HFF-Myc (cell line): Measurements from ENCODE around the gene LRFN4.

ENCODE experiments used
- DNase-seq: peaks from one replicate; pipeline ENCODE4 v3.0.0-alpha.2; 2011; ENCODE audit warnings: low read depth; ENCODE audit errors: extremely low read depth
- H3K4me3 ChIP-seq: replicated peaks from 2 replicates; pipeline ENCODE4 v1.5.1; 2011; ENCODE audit warnings: low read depth, mild to moderate bottlenecking, control low read depth, low read length
- TF ChIP-seq, protein P1 (sequence below): IDR thresholded peaks from 2 replicates; pipeline ENCODE4 v1.5.1; 2012; ENCODE audit warnings: mild to moderate bottlenecking, low read depth, low read length, control low read depth; ENCODE audit errors: missing control alignments

The LRFN4 gene

DNA sequence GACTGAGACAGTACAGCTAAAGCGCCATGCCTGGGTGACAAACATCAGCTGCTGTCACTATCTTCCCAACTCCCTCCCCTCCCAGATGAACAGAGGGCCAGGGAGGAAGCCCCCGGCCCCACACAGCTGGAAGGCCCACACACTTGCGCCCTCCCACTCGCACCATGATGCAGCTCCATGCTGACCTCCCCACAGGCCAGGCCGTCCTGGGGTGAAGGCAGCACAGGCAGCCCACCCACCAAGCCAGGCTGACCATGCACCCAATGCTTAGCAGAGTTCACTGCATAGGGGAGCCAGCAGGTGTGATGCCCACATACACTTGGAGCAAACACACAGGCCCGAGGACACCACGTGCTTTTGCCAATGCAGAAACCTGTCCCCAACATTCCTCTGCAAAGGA, 22.1 kb downstream of the LRFN4 start:
- TF ChIP-seq, protein P1, sequence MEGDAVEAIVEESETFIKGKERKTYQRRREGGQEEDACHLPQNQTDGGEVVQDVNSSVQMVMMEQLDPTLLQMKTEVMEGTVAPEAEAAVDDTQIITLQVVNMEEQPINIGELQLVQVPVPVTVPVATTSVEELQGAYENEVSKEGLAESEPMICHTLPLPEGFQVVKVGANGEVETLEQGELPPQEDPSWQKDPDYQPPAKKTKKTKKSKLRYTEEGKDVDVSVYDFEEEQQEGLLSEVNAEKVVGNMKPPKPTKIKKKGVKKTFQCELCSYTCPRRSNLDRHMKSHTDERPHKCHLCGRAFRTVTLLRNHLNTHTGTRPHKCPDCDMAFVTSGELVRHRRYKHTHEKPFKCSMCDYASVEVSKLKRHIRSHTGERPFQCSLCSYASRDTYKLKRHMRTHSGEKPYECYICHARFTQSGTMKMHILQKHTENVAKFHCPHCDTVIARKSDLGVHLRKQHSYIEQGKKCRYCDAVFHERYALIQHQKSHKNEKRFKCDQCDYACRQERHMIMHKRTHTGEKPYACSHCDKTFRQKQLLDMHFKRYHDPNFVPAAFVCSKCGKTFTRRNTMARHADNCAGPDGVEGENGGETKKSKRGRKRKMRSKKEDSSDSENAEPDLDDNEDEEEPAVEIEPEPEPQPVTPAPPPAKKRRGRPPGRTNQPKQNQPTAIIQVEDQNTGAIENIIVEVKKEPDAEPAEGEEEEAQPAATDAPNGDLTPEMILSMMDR: no peak
- DNase-seq: no peak
- H3K4me3 ChIP-seq: no peak overlapping the region

DNA sequence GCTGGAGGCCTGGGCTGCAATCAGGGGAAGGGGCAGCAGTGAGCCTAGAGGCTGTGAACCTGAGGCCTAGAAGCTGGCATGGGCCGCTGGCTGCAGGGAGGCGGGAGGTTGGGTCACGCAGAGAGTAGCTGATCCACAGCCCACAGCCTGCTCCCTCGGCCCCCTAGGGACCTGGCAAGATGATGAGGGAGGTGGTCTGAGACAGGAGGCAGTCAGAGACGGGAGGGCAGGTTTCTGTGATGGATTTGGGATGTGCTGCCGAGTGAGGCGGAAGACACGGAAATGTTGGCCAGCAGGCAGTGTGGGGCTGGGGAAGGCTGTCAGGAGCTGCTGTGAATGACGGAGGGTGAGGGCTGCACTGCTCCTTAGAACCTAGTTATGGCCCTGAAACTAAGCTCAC, 22.7 kb downstream of the LRFN4 start:
- DNase-seq: no peak
- TF ChIP-seq, protein P1: no peak
- H3K4me3 ChIP-seq: no peak overlapping the region

DNA sequence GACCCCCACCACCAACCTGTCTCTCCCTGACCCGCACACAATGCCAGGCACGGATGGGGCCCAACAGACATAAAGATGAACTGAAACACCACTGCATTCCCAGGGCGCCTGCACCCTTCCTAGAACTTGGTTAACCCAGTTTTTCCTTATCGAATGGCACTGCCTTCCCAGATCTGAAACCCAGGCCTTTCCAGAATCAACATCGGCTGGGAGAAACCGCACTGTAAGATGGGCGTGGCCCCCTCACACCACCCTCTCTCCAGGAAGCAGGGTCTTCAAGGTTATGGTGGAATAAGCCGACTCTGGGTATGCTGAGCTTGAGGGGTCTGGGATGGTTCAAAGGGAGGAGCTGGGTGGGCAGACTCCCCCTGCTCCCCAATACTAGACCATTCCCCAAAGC, 23.1 kb downstream of the LRFN4 start:
- TF ChIP-seq, protein P1: no peak
- no peak for DNase-seq
- no peak overlapping the region for H3K4me3 ChIP-seq

DNA sequence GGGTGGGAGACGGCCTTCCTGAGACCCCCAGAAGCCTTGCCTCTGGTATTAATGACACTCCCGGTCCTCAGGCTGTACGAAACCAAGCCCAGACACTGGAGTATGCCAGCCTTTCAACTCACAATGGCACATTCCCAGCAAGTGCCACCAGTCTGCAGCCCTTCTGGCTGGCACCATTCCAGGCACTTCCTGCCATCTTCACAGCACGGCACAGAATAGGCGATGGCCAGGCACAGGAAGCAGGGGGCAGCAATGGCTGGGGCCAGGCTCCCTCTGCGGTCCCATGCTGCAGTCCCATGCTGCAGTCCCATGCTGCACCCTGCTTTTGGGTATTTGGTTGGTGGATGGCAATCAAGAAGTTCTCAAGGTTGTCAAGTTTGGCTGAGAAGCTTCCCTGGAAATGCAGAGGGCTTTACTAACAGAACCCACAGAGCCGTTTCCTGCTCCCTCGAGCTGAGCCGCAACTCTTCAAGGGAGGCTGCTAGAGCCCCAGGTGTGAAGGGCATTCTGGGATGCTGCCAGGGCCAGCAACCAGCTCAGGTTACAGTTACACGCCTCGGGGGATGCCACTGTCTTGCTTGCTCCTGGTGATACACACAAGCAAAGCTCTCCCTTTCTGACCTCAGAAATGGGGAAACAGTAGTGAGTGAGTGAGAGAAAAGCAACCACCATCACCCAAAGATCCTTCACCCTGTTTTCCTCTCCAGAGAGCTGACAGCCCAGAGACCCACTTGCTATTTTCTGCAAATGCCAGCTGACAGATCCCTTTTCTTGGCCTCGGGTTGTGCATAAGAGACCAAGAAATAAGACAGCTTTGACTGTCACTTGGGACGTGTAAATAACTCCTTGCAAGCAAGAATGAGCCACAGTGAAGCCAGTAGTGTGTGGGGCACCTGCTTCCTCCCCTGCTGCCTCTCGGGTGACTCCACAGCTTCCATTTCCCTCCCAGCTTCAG, 23.9 kb downstream of the LRFN4 start:
- H3K4me3 ChIP-seq: no peak overlapping the region
- no peak for DNase-seq
- TF ChIP-seq, protein P1: no peak

DNA sequence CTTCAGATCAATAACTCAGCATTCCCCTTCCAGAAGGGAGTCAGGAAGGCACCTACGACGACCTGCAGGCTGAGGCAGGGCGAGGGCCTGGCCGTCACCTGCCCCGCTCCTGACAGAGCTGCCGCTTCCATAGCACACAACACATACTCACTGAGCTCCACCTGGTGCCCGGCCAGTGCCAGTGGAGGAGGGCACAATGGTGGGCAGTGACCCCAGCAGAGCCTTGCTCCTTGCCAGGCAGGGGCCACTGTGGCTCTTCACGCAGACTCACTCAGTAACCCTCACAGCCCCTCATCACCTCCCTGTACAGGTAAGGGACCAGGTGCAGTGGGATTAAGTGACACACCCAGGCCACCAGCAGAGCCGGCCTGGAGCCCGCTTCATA, 24.6 kb downstream of the LRFN4 start:
- TF ChIP-seq, protein P1: no peak
- no peak overlapping the region for H3K4me3 ChIP-seq
- DNase-seq: no peak

DNA sequence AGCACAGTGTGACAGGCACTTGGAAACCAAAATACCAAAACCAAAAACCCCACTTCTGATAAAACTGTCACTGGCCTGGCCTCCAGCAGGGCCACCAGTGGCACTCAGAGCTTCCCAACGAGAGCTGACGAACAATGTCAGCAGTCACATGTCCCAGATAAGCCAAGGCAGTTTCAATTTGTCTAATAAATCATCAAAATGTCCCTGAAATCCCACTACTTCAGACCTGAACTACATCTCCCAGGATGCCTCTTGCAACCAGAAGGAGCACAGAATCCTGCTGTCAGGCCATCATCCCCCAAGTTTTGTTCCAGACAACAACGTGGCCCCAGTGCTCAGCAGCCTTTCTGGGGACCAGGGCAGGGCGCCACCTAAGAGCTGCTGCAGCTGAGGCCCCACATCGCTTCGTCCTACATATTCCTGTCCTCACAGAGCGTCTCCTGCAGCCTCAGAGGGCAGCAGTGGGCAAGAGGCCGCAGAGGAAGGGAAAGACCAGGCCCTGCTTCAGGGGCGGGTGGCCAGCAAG, 25.1 kb downstream of the LRFN4 start:
- no peak overlapping the region for H3K4me3 ChIP-seq
- TF ChIP-seq, protein P1: no peak
- DNase-seq: no peak
